SK-N-MC (cell line): Measurements from ENCODE around the gene CORIN.

Experiments used
- EZH2 ChIP-seq: fragments of 200-600 bp; sonication (generic); IDR thresholded peaks from one replicate; pipeline ENCODE4 v1.6.1; 2017; ENCODE audit warnings: antibody characterized with exemption
- POLR2AphosphoS5 ChIP-seq: IDR thresholded peaks from 2 replicates; pipeline ENCODE4 v1.6.1; 2012; ENCODE audit warnings: mild to moderate bottlenecking, low read depth, low read length, borderline replicate concordance

GRCh38 chr4:47641755-47642154 lies 196.1 kb downstream of the CORIN start:
- TF ChIP-seq POLR2AphosphoS5 (no peak), EZH2 (no peak)
